Neutrophil (primary cell): ENCODE measurements around the gene ZDHHC4.

Experiments
- H3K27ac ChIP-seq: fragments of 200-600 bp; sonication (generic); 2 replicates; pipeline ENCODE4 v1.5.1; 2016; ENCODE audit warnings: mild to moderate bottlenecking, moderate library complexity
- H3K27me3 ChIP-seq: fragments of 200-600 bp; sonication (generic); 2 replicates; pipeline ENCODE4 v1.6.0; 2016; ENCODE audit warnings: mild to moderate bottlenecking
- H3K36me3 ChIP-seq: fragments of 200-600 bp; sonication (generic); 2 replicates; pipeline ENCODE4 v1.5.1; 2017
- H3K4me1 ChIP-seq, 2 experiments: fragments of 200-600 bp in 1 of 2; sonication (generic) in 1 of 2; 1 replicate in 1 of 2; 2 replicates in 1 of 2; pipeline versions ENCODE4 v1.5.1 to v1.6.1; 2013 to 2016; ENCODE audit warnings: low read depth in 1 of 2, low read length in 1 of 2, mild to moderate bottlenecking in 1 of 2, moderate library complexity in 1 of 2; ENCODE audit not compliant: control insufficient read depth in 1 of 2, insufficient read depth in 1 of 2
- H3K4me3 ChIP-seq, 2 experiments: fragments of 200-600 bp in 1 of 2; sonication (generic) in 1 of 2; 1 replicate in 1 of 2; 2 replicates in 1 of 2; pipeline ENCODE4 v1.5.1; 2013 to 2016; ENCODE audit warnings: low read depth in 1 of 2, low read length in 1 of 2, mild to moderate bottlenecking in 1 of 2, moderate library complexity in 1 of 2
- H3K9me3 ChIP-seq: fragments of 200-600 bp; sonication (generic); 2 replicates; pipeline ENCODE4 v1.5.1; 2016
- TF ChIP-seq, protein P1 (sequence below): fragments of 200-600 bp; sonication (generic); IDR thresholded peaks from 2 replicates; pipeline ENCODE4 v1.5.1; 2016; ENCODE audit warnings: antibody characterized with exemption

Gene ZDHHC4

DNA sequence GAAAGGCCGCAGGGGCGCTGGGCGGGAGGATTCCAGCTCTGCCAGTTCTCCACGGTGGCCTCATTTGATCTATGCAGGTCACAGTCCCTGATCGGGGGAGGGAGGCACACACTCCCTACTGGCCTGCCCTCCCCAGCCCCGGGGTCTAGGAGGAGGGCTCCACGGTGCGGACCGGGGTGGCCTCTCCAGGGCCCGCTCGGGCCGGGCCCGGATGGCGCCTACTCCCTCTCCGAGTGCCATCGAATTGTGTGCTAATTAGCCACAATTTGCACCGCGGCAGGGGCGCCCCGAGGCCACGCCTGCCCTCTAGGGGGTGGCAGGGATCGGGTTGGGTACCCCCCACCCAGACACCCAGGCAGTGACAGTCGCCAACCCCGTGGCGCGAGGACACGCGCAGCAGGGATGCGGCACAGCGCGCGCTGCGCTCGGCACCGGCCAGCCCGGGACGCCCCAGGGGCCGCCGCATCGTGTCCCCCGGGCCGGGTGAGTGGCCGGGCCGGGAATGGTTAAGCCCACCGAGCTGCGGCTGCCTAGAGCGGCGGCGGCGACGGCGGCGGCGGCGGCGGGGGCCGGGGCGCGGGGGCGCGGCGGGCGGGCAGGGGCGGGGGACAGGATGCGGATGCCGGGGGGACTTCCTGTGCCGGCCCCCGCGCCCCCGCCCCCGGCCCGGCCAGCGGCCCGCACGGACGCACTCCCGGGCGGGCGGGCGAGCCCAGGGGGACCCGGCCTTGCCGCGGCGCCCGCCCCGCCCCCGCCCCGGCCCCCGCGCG is 37.9 kb downstream of the ZDHHC4 start, which contains the start of gene ZNF853:
ZNF853 (plus strand) TSS at position 658 of the 770 bp plus-strand sequence. CDS start 565 bp downstream, outside the sequence.
- Histone ChIP-seq H3K9me3 (no peaks in the 10 kb centered on the region), H3K27me3 (peaks cover 67% of the 10 kb centered on the region), H3K4me3 (peak within 1 kb of the TSS in 1 of 2 experiments; percentile 12), H3K4me1 (peaks cover 4 to 8% of the 10 kb centered on the region in 2 experiments), H3K36me3 (no peaks in the 10 kb centered on the region), H3K27ac (no peak within 1 kb of the TSS)
- TF ChIP-seq, protein P1, sequence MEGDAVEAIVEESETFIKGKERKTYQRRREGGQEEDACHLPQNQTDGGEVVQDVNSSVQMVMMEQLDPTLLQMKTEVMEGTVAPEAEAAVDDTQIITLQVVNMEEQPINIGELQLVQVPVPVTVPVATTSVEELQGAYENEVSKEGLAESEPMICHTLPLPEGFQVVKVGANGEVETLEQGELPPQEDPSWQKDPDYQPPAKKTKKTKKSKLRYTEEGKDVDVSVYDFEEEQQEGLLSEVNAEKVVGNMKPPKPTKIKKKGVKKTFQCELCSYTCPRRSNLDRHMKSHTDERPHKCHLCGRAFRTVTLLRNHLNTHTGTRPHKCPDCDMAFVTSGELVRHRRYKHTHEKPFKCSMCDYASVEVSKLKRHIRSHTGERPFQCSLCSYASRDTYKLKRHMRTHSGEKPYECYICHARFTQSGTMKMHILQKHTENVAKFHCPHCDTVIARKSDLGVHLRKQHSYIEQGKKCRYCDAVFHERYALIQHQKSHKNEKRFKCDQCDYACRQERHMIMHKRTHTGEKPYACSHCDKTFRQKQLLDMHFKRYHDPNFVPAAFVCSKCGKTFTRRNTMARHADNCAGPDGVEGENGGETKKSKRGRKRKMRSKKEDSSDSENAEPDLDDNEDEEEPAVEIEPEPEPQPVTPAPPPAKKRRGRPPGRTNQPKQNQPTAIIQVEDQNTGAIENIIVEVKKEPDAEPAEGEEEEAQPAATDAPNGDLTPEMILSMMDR, result no peak

DNA sequence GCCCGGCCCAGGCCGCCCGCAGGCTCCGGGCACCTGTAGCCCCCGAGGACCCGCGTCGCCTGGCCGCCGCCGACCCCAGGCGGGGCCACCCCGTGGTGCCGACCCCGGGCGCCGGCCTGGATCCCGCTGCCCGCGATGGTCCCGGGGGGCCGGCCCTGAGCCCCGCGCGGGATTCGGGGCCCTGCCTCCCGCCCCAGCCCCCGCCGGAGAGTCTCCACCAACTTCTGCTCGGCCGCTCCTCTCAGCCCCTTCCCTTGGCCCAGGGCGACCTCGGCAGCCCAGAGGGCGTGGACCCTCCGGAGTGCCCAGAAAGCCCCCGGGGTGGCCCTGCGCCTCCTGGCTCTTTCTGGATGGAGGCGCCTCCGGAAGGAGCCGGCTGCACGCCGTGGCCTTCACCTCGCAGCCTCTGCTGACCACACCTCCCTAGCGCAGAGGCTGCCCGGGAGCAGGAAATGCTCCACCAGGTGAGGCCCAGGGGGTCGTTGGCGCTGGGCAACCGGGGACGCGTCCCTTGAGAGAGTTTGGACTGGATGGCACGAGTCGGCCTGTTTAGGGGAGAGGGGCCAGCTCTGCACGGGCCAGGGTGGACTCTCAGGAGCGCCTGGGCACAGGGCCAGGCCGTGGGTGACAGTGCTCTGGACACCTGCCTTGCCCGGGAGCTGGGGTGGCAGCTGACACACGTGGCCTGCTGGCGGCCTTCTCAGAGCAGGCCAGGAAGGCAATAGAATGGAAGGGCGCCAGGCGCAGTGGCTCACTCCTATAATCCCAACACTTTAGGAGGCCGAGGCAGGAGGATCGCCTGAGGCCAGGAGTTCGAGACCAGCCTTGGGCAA is 38.7 kb downstream of the ZDHHC4 start:
- Histone ChIP-seq H3K9me3 (no peaks in the 10 kb centered on the region), H3K4me3 (peak overlapping the region in 1 of 2 experiments; percentile 12), H3K27ac (no peak overlapping the region), H3K27me3 (peaks cover 67% of the 10 kb centered on the region), H3K36me3 (no peaks in the 10 kb centered on the region), H3K4me1 (peaks cover 4 to 8% of the 10 kb centered on the region in 2 experiments)
- TF ChIP-seq, protein P1, result no peak

DNA sequence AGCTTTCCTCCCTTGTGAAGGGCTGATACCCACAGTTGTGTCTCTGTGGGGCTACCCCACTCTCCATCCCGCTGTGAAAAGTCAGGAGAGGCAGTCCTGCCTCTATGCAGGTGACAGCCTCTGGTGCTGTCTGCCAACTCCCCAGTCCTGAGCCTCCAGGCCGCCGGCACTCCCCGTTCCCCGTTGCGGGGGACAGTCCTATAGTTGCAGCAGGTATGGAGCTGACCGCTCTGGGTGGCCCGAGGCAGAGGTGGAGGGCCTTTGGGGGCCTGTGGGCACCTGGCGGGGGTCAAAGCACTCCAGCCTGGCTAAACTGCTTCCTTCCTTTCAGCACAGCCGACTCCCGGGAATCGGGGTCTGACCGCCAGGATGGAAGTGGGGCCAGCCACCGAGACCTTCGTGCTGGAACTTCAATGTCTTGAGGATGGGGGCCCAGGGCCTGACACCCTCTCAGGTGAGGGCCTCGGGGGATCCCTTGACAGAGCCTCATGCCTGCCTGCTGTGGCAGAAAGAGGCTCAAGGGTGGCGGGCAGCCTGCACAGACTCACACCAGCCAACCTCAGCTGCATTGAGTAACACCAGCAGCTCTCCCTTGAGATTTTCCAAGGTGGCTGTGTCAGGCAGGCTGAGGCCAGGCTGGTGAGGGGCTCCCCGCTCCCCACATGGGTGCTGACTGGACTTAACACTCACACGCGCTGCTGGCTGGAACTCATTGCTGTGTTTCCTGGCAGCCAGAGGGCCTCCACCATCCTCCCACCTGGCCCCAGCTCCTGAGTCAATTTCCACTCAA is 39.8 kb downstream of the ZDHHC4 start:
- no peaks in the 10 kb centered on the region for H3K36me3 ChIP-seq
- peaks cover 13 to 16% of the 10 kb centered on the region in 2 experiments for H3K4me1 ChIP-seq
- H3K27me3 ChIP-seq, result peaks cover 63% of the 10 kb centered on the region
- no peaks in the 10 kb centered on the region for H3K9me3 ChIP-seq
- TF ChIP-seq, protein P1, result no peak
- H3K27ac ChIP-seq, result no peak overlapping the region
- H3K4me3 ChIP-seq, result no peak overlapping the region

DNA sequence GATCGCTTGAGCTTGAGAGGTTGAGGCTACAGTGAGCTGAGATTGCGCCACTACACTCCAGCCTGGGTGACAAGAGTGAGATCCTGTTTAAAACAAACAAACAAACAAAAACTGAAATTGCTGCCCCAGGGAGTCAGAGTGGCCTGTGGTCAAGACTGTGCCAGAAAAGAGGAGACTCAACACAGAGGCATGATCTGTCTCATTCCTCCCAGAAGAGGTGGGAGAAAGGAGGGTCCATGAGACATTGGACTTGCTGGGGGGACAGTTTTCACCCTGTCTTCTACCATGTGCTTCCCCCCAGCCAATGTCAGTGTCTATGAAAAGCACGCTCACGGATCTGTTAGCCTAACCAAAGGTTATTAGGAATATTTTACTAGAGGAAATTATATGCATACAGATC is 41.4 kb downstream of the ZDHHC4 start:
- peaks cover 13 to 16% of the 10 kb centered on the region in 2 experiments for H3K4me1 ChIP-seq
- H3K27ac ChIP-seq, result no peak overlapping the region
- H3K9me3 ChIP-seq, result no peaks in the 10 kb centered on the region
- no peaks in the 10 kb centered on the region for H3K36me3 ChIP-seq
- TF ChIP-seq, protein P1, result no peak
- no peak overlapping the region for H3K4me3 ChIP-seq
- H3K27me3 ChIP-seq, result peaks cover 49% of the 10 kb centered on the region

DNA sequence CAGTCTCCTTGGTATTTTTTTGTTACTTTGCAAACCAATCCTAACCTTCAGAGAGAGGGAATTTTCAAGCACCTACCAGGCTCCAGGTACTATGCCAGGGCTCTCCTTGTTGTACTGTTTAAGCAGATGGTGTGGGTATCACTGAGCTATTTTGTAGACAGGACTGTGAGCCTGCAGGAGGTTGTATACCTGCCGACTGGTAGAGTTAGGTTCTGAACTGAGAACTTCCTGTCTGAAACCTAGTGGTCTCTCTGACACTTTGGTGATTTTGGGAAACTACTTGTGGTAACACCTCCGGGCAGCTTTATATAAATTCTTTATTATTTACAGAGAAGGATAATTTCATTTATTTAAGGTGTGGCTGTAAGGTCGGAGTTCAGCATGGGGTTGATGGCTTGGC is 42.7 kb downstream of the ZDHHC4 start:
- H3K4me1 ChIP-seq, result peaks cover 18 to 19% of the 10 kb centered on the region in 2 experiments
- no peaks in the 10 kb centered on the region for H3K9me3 ChIP-seq
- TF ChIP-seq, protein P1, result no peak
- no peaks in the 10 kb centered on the region for H3K36me3 ChIP-seq
- H3K4me3 ChIP-seq, result no peak overlapping the region
- peaks cover 36% of the 10 kb centered on the region for H3K27me3 ChIP-seq
- H3K27ac ChIP-seq, result no peak overlapping the region
